B cell (primary cell): ENCODE measurements around the gene OR1E1. TPM values are rescaled to one million over a fixed set of nuclear protein-coding genes. Genes with fewer than 3 reads are reported as not detected.
"Not testable (repeated sequence)": the region's sequence is repeated elsewhere in the genome, so short reads cannot be mapped to it uniquely, and the experiment has no call there.

ENCODE experiments used
- ATAC-seq: fragments of 200-7000 bp; cut with Tn5 transposase; one replicate; pipeline ENCODE4 v1.10.0; 2021; ENCODE audit warnings: low read depth, mild to moderate bottlenecking, moderate number of reproducible peaks, moderate library complexity
- CTCF ChIA-PET: fragments of 350-600 bp; sonication (Branson Sonifier 250); formaldehyde crosslinking; loops from one replicate; lab custom pipeline; 2021; ENCODE audit warnings: antibody characterized with exemption, inconsistent platforms; lab: Charles Lee
- POLR2A ChIA-PET: fragments of 350-600 bp; sonication (Branson Sonifier 250); formaldehyde crosslinking; loops from one replicate; lab custom pipeline; 2021; ENCODE audit warnings: antibody characterized with exemption; lab: Charles Lee
- DNase-seq: peaks from one replicate; pipeline ENCODE4 v3.0.0; 2013
- H2AFZ ChIP-seq: 2 replicates; pipeline ENCODE4 v1.6.1; 2012; ENCODE audit warnings: mild to moderate bottlenecking, low read depth, low read length; ENCODE audit not compliant: insufficient read depth, poor library complexity, severe bottlenecking
- H3K27ac ChIP-seq, 2 donors: 1 replicate in 1 of 2; 2 replicates in 1 of 2; pipeline ENCODE4 v1.5.1; 2012 to 2013; ENCODE audit warnings: low read length in 2 of 2, mild to moderate bottlenecking in 2 of 2, moderate library complexity in 1 of 2
- H3K27me3 ChIP-seq, 4 experiments: fragments of 200-600 bp in 1 of 4; sonication (generic) in 1 of 4; replicated peaks in 1 of 4; 1 replicate in 2 of 4; 2 replicates in 2 of 4; pipeline versions ENCODE4 v1.6.1 to v1.7.0; 2013 to 2016; ENCODE audit warnings: low read length in 3 of 4, mild to moderate bottlenecking in 2 of 4, mixed read lengths in 1 of 4, moderate library complexity in 1 of 4; ENCODE audit not compliant: insufficient read depth in 4 of 4, control insufficient read depth in 3 of 4; ENCODE audit errors: control extremely low read depth in 1 of 4
- H3K36me3 ChIP-seq, 2 experiments: replicated peaks in 1 of 2; 1 replicate in 1 of 2; 2 replicates in 1 of 2; pipeline versions ENCODE4 v1.6.1 to v1.7.1; 2013; ENCODE audit warnings: low read length in 1 of 2; ENCODE audit not compliant: insufficient read depth in 2 of 2, control insufficient read depth in 1 of 2; ENCODE audit errors: control extremely low read depth in 1 of 2, extremely low read depth in 1 of 2
- H3K4me1 ChIP-seq, 2 donors: fragments of 200-600 bp in 1 of 2; sonication (generic) in 1 of 2; 1 replicate in 1 of 2; 2 replicates in 1 of 2; pipeline versions ENCODE4 v1.5.1 to v1.6.1; 2013 to 2017; ENCODE audit warnings: low read length in 2 of 2; ENCODE audit not compliant: control insufficient read depth in 2 of 2, insufficient read depth in 2 of 2
- H3K4me2 ChIP-seq: replicated peaks from 2 replicates; pipeline ENCODE3; 2012; ENCODE audit warnings: mild to moderate bottlenecking, low read depth, low read length; ENCODE audit not compliant: poor library complexity, severe bottlenecking
- H3K4me3 ChIP-seq, 5 experiments: fragments of 200-600 bp in 1 of 5; sonication (generic) in 1 of 5; 1 replicate in 3 of 5; 2 replicates in 2 of 5; pipeline versions ENCODE4 v1.5.1 to v1.7.0; 2011 to 2016; ENCODE audit warnings: low read length in 4 of 5, mild to moderate bottlenecking in 4 of 5, low read depth in 2 of 5, control low read depth in 1 of 5, moderate library complexity in 1 of 5; ENCODE audit not compliant: insufficient read depth in 1 of 5; ENCODE audit errors: control extremely low read depth in 1 of 5, extremely low read depth in 1 of 5
- H3K79me2 ChIP-seq: fragments of 200-600 bp; sonication (generic); one replicate; pipeline ENCODE4 v1.6.0; 2016; ENCODE audit warnings: low read length; ENCODE audit not compliant: control insufficient read depth, insufficient read depth
- H3K9ac ChIP-seq: fragments of 200-600 bp; sonication (generic); 2 replicates; pipeline ENCODE4 v1.6.1; 2017; ENCODE audit warnings: mild to moderate bottlenecking, low read length, moderate library complexity
- H3K9me3 ChIP-seq, 3 donors: one replicate each; pipeline versions ENCODE4 v1.6.1 to v1.7.1; 2013; ENCODE audit warnings: low read length in 2 of 3; ENCODE audit not compliant: control insufficient read depth in 2 of 3, insufficient read depth in 1 of 3; ENCODE audit errors: control extremely low read depth in 1 of 3
- H4K20me1 ChIP-seq: 2 replicates; pipeline ENCODE4 v1.6.0; 2012; ENCODE audit warnings: mild to moderate bottlenecking, low read length; ENCODE audit not compliant: insufficient read depth, control insufficient read depth, poor library complexity, severe bottlenecking
- H3K27ac Mint-ChIP-seq: one replicate; pipeline ENCODE4 v1.8.0; 2021; ENCODE audit warnings: mixed read lengths
- H3K27me3 Mint-ChIP-seq: one replicate; pipeline ENCODE4 v1.8.0; 2021; ENCODE audit warnings: mixed read lengths
- H3K4me1 Mint-ChIP-seq: one replicate; pipeline ENCODE4 v1.8.0; 2021; ENCODE audit warnings: mixed read lengths
- H3K4me3 Mint-ChIP-seq: one replicate; pipeline ENCODE4 v1.8.0; 2021; ENCODE audit warnings: mixed read lengths
- H3K9me3 Mint-ChIP-seq: one replicate; pipeline ENCODE4 v1.8.0; 2022; ENCODE audit warnings: mixed read lengths; ENCODE audit not compliant: insufficient read depth
- CTCF ChIP-seq: fragments of 200-600 bp; IDR thresholded peaks from one replicate; pipeline ENCODE4 v1.8.0; 2022; ENCODE audit warnings: antibody characterized with exemption, mild to moderate bottlenecking
- EZH2 ChIP-seq: IDR thresholded peaks from 2 replicates; pipeline ENCODE4 v1.6.1; 2012; ENCODE audit warnings: borderline replicate concordance, low read depth, mild to moderate bottlenecking, moderate library complexity, low read length; ENCODE audit not compliant: insufficient read depth, poor library complexity, severe bottlenecking
- WGBS: methylation state at CpG from one replicate; pipeline ENCODE4 v1.1.5; 2013; ENCODE audit warnings: missing lambda C conversion rate; ENCODE audit not compliant: insufficient coverage; 5-methylcytosine and 5-hydroxymethylcytosine counted together
- intact Hi-C: fragments of 100-400 bp; cut with micrococcal nuclease; formaldehyde crosslinking; loops from one replicate; pipeline ENCODE4 v1.10.0; 2022
- polyA plus RNA-seq: library from polyadenylated mRNA; depleted of rRNA; stranded (reverse); fragments of >200 nt; gene quantifications from 2 replicates; pipeline ENCODE4 v1.2.3, GENCODE V29; 2012
- total RNA-seq, 2 donors: library from RNA; stranded (reverse); fragments of 120-200 nt in 1 of 2; gene quantifications; 1 replicate in 1 of 2; 2 replicates in 1 of 2; pipeline versions ENCODE4 v1.2.3 to v1.2.4, GENCODE V29; 2013 to 2022

OR1E1 gene
- total and polyA plus RNA-seq, 2 donors (not counting 1 experiment from before 2014, with no cell fraction given): not detected

- CTCF ChIA-PET: no interaction called here
- peaks cover 0 to 3% (median 1%) of the 10 kb centered on the region in 3 donors for H3K9me3 ChIP-seq
- Mint-ChIP-seq H3K4me1 (no peaks in the 10 kb centered on the region), H3K27me3 (peaks cover 29% of the 10 kb centered on the region), H3K9me3 (no peaks in the 10 kb centered on the region), H3K4me3 (no peak within 1 kb of the TSS), H3K27ac (no peak within 1 kb of the TSS)
- no peaks in the 10 kb centered on the region for H3K36me3 ChIP-seq
- peaks cover 0 to 8% (median 2%) of the 10 kb centered on the region in 4 experiments for H3K27me3 ChIP-seq
- no peaks in the 10 kb centered on the region for H3K4me1 ChIP-seq
- no peak within 1 kb of the TSS for H3K27ac ChIP-seq
- no peak within 1 kb of the TSS for H3K9ac ChIP-seq
- POLR2A ChIA-PET: no interaction called here
- ATAC-seq (no peak), DNase-seq (no peak)
- WGBS: 92% methylated on average over 2 of the region's 3 CpGs
- no peak within 1 kb of the TSS for H3K4me2 ChIP-seq
- H4K20me1 ChIP-seq: no peaks in the 10 kb centered on the region
- H2AFZ ChIP-seq: no peak within 1 kb of the TSS
- TF ChIP-seq EZH2 (no peak), CTCF (no peak)
- H3K79me2 ChIP-seq: no peaks in the 10 kb centered on the region
- intact Hi-C loops: no loop called here
- no peak within 1 kb of the TSS for H3K4me3 ChIP-seq
These were observed 35.5 kb upstream of the OR1E1 start, which contains the start of gene OR1E2 for GRCh38 chr17:3433741-3434140. Gene OR1E2 (minus strand): TSS chr17:3433841. CDS start chr17:3433841, 0 bp downstream.

GRCh38 chr17:3433215-3433614 is 35.0 kb upstream of the OR1E1 start:
- not testable (repeated sequence) for H3K9me3 Mint-ChIP-seq
- H3K27me3 Mint-ChIP-seq: peaks cover 29% of the 10 kb centered on the region

More at GRCh38 chr17:3433215-3433614, 35.0 kb upstream of the OR1E1 start:
- H3K27me3 ChIP-seq, ATAC-seq, H3K27ac ChIP-seq, H3K36me3 ChIP-seq, H3K9ac ChIP-seq, H3K4me2 ChIP-seq, H3K79me2 ChIP-seq, intact Hi-C loops, H4K20me1 ChIP-seq, CTCF ChIA-PET, H3K27ac Mint-ChIP-seq, H3K4me1 ChIP-seq, H2AFZ ChIP-seq, POLR2A ChIA-PET, H3K4me3 Mint-ChIP-seq, H3K4me3 ChIP-seq, H3K9me3 ChIP-seq, H3K4me1 Mint-ChIP-seq: not testable (repeated sequence)
- 9% methylated on average over 6 of the region's 7 CpGs for WGBS
- peak; percentile 7 for DNase-seq
